ENCODE data around the gene FGF14.
A peak's percentile ranks its signal among the peaks of the same experiment; 100 is the strongest.

FGF14 gene

GRCh38 chr13:101835920-101836319, 565.9 kb downstream of the FGF14 start:
- DNase-seq: no peak

- DNase-seq: no peak
These were observed 568.2 kb downstream of the FGF14 start for GRCh38 chr13:101833671-101834070.

GRCh38 chr13:101830035-101830434, 571.8 kb downstream of the FGF14 start:
- DNase-seq: no peak

GRCh38 chr13:101829484-101829883, 572.4 kb downstream of the FGF14 start:
- no peak for DNase-seq

GRCh38 chr13:101828119-101828518, 573.7 kb downstream of the FGF14 start:
- DNase-seq: no peak

GRCh38 chr13:101817898-101818297, 584.0 kb downstream of the FGF14 start:
- no peak for DNase-seq

- DNase-seq: no peak
These were observed 590.0 kb downstream of the FGF14 start for GRCh38 chr13:101811881-101812280.

GRCh38 chr13:101811284-101811839, 590.5 kb downstream of the FGF14 start:
- DNase-seq: no peak

- DNase-seq: no peak
These were observed 602.7 kb downstream of the FGF14 start for GRCh38 chr13:101799196-101799595.

GRCh38 chr13:101798437-101798836, 603.4 kb downstream of the FGF14 start:
- no peak for DNase-seq

- DNase-seq: no peak
These were observed 606.4 kb downstream of the FGF14 start for GRCh38 chr13:101795460-101795859.

GRCh38 chr13:101795025-101795424, 606.8 kb downstream of the FGF14 start:
- DNase-seq: no peak

- DNase-seq: no peak
These were observed 609.7 kb downstream of the FGF14 start for GRCh38 chr13:101792189-101792588.

GRCh38 chr13:101785858-101786257, 616.0 kb downstream of the FGF14 start:
- DNase-seq: no peak

GRCh38 chr13:101784313-101784712, 617.5 kb downstream of the FGF14 start:
- no peak for DNase-seq

- DNase-seq: no peak
These were observed 618.3 kb downstream of the FGF14 start for GRCh38 chr13:101783554-101783953.

GRCh38 chr13:101780211-101780610, 621.6 kb downstream of the FGF14 start:
- no peak for DNase-seq

- DNase-seq: no peak
These were observed 622.7 kb downstream of the FGF14 start for GRCh38 chr13:101779147-101779546.

- DNase-seq: no peak
These were observed 626.6 kb downstream of the FGF14 start for GRCh38 chr13:101775267-101775666.

GRCh38 chr13:101774393-101774792, 627.5 kb downstream of the FGF14 start:
- no peak for DNase-seq

GRCh38 chr13:101773062-101773461, 628.8 kb downstream of the FGF14 start:
- DNase-seq: peak; percentile 7 to 27

- DNase-seq: no peak
These were observed 634.7 kb downstream of the FGF14 start for GRCh38 chr13:101767131-101767530.

- no peak for DNase-seq
These were observed 638.7 kb downstream of the FGF14 start for GRCh38 chr13:101763191-101763590.

- peak; percentile 1 to 17 for DNase-seq
These were observed 644.3 kb downstream of the FGF14 start for GRCh38 chr13:101757446-101758039.

- no peak for DNase-seq
These were observed 646.5 kb downstream of the FGF14 start for GRCh38 chr13:101755228-101755887.

Measured in inflammatory macrophage treated with lipopolysaccharide for 1 hour (primary cell).